H9 (cell line): ENCODE measurements around the gene GRID1. TPM values are rescaled to one million over a fixed set of nuclear protein-coding genes. Genes with fewer than 3 reads are reported as not detected.

Source experiments
- DNase-seq: peaks from one replicate; pipeline ENCODE4 v3.0.0-alpha.2; 2017
- H2AFZ ChIP-seq: one replicate; pipeline ENCODE4 v1.6.1; 2013; ENCODE audit warnings: mild to moderate bottlenecking, low read length, control low read depth, moderate library complexity
- H2AK5ac ChIP-seq: 2 replicates; pipeline ENCODE4 v1.6.1; 2013; ENCODE audit warnings: low read length, control low read depth, mixed read lengths; ENCODE audit not compliant: insufficient read length
- H2BK120ac ChIP-seq: one replicate; pipeline ENCODE4 v1.6.1; 2013; ENCODE audit warnings: low read depth, mild to moderate bottlenecking, low read length, control low read depth, inconsistent platforms; ENCODE audit not compliant: poor library complexity, severe bottlenecking
- H2BK12ac ChIP-seq: 2 replicates; pipeline ENCODE4 v1.6.1; 2013; ENCODE audit warnings: low read length, control low read depth, mixed read lengths, low read depth; ENCODE audit not compliant: insufficient read length
- H2BK15ac ChIP-seq: 2 replicates; pipeline ENCODE4 v1.6.1; 2013; ENCODE audit warnings: low read depth, low read length, control low read depth
- H2BK20ac ChIP-seq: one replicate; pipeline ENCODE4 v1.6.1; 2013; ENCODE audit warnings: low read depth, mild to moderate bottlenecking, low read length, control low read depth, inconsistent platforms; ENCODE audit not compliant: poor library complexity, severe bottlenecking
- H2BK5ac ChIP-seq: 2 replicates; pipeline ENCODE4 v1.6.1; 2013; ENCODE audit warnings: low read length, control low read depth, mixed read lengths; ENCODE audit not compliant: insufficient read length
- H3K14ac ChIP-seq: 2 replicates; pipeline ENCODE4 v1.6.1; 2013; ENCODE audit warnings: low read length, control low read depth; ENCODE audit not compliant: insufficient read depth
- H3K18ac ChIP-seq: 2 replicates; pipeline ENCODE4 v1.6.1; 2013; ENCODE audit warnings: low read depth, mild to moderate bottlenecking, mixed read lengths, low read length, control low read depth; ENCODE audit not compliant: insufficient read length
- H3K23ac ChIP-seq: 2 replicates; pipeline ENCODE4 v1.6.1; 2013; ENCODE audit warnings: low read length, control low read depth, mixed read lengths, low read depth; ENCODE audit not compliant: insufficient read length
- H3K23me2 ChIP-seq: 2 replicates; pipeline ENCODE4 v1.6.1; 2013; ENCODE audit warnings: low read depth, mild to moderate bottlenecking, mixed read lengths, low read length, control low read depth; ENCODE audit not compliant: insufficient read length, poor library complexity, severe bottlenecking
- H3K27ac ChIP-seq: 2 replicates; pipeline ENCODE4 v1.5.1; 2013; ENCODE audit warnings: low read length, control low read depth, mixed read lengths, low read depth; ENCODE audit not compliant: insufficient read length
- H3K27me3 ChIP-seq: 2 replicates; pipeline ENCODE4 v1.6.1; 2013; ENCODE audit warnings: low read length, control low read depth, inconsistent platforms; ENCODE audit not compliant: insufficient read depth
- H3K4ac ChIP-seq: 2 replicates; pipeline ENCODE4 v1.6.1; 2013; ENCODE audit warnings: low read depth, mild to moderate bottlenecking, control low read depth, inconsistent platforms, low read length, moderate library complexity
- H3K4me1 ChIP-seq: 2 replicates; pipeline ENCODE4 v1.6.1; 2013; ENCODE audit warnings: low read length, control low read depth, inconsistent platforms; ENCODE audit not compliant: insufficient read depth
- H3K4me2 ChIP-seq: 2 replicates; pipeline ENCODE4 v1.6.1; 2013; ENCODE audit warnings: low read length, control low read depth, mixed read lengths; ENCODE audit not compliant: insufficient read length, insufficient read depth
- H3K56ac ChIP-seq: 2 replicates; pipeline ENCODE4 v1.6.1; 2013; ENCODE audit warnings: low read depth, mild to moderate bottlenecking, mixed read lengths, low read length, control low read depth; ENCODE audit not compliant: insufficient read length
- H3K79me1 ChIP-seq: 2 replicates; pipeline ENCODE4 v1.6.1; 2013; ENCODE audit warnings: low read depth, mild to moderate bottlenecking, moderate library complexity, low read length, control low read depth, inconsistent platforms; ENCODE audit not compliant: insufficient read depth, poor library complexity, severe bottlenecking
- H3K79me2 ChIP-seq: 2 replicates; pipeline ENCODE4 v1.6.1; 2013; ENCODE audit warnings: low read length, control low read depth, inconsistent platforms; ENCODE audit not compliant: insufficient read depth
- H3K9ac ChIP-seq: 2 replicates; pipeline ENCODE4 v1.6.1; 2013; ENCODE audit warnings: low read length, control low read depth, mixed read lengths; ENCODE audit not compliant: insufficient read length; ENCODE audit errors: extremely low read depth
- H3K9me3 ChIP-seq: one replicate; pipeline ENCODE4 v1.6.1; 2013; ENCODE audit warnings: low read depth, low read length, inconsistent platforms; ENCODE audit not compliant: control insufficient read depth
- H3T11ph ChIP-seq: one replicate; pipeline ENCODE4 v1.6.1; 2013; ENCODE audit warnings: mild to moderate bottlenecking, low read length, control low read depth, inconsistent platforms
- H4K20me1 ChIP-seq: one replicate; pipeline ENCODE4 v1.6.1; 2013; ENCODE audit not compliant: control insufficient read depth, insufficient read length, insufficient read depth
- H4K5ac ChIP-seq: 2 replicates; pipeline ENCODE4 v1.6.1; 2013; ENCODE audit warnings: low read depth, mild to moderate bottlenecking, mixed read lengths, low read length, control low read depth; ENCODE audit not compliant: insufficient read length
- H4K8ac ChIP-seq: replicated peaks from 2 replicates; pipeline ENCODE4 v1.6.1; 2013; ENCODE audit warnings: low read length, control low read depth, mixed read lengths, low read depth; ENCODE audit not compliant: insufficient read length
- H4K91ac ChIP-seq: 2 replicates; pipeline ENCODE4 v1.6.1; 2013; ENCODE audit warnings: low read depth, mild to moderate bottlenecking, moderate library complexity, mixed read lengths, low read length, control low read depth; ENCODE audit not compliant: insufficient read length
- H3K27ac Mint-ChIP-seq, 3 experiments: 2 replicates in 2 of 3; 3 replicates in 1 of 3; pipeline ENCODE4 v1.8.0; 2020 to 2021; ENCODE audit warnings: mixed read lengths in 3 of 3, mild to moderate bottlenecking in 1 of 3, moderate library complexity in 1 of 3
- H3K27me3 Mint-ChIP-seq: 2 replicates; pipeline ENCODE4 v1.8.0; 2021; ENCODE audit warnings: low read depth, mild to moderate bottlenecking, moderate library complexity, mixed read lengths
- H3K36me3 Mint-ChIP-seq, 3 experiments: 2 replicates in 2 of 3; 3 replicates in 1 of 3; pipeline ENCODE4 v1.8.0; 2020 to 2021; ENCODE audit warnings: low read depth in 3 of 3, mixed read lengths in 3 of 3; ENCODE audit not compliant: insufficient read depth in 1 of 3
- H3K4me1 Mint-ChIP-seq, 2 experiments: 2 replicates each; pipeline ENCODE4 v1.8.0; 2020; ENCODE audit warnings: mixed read lengths in 2 of 2
- H3K4me3 Mint-ChIP-seq, 2 experiments: 2 replicates in 1 of 2; 3 replicates in 1 of 2; pipeline ENCODE4 v1.8.0; 2020 to 2021; ENCODE audit warnings: mild to moderate bottlenecking in 2 of 2, mixed read lengths in 2 of 2, moderate library complexity in 1 of 2
- H3K9me3 Mint-ChIP-seq, 2 experiments: 2 replicates in 1 of 2; 3 replicates in 1 of 2; pipeline ENCODE4 v1.8.0; 2020; ENCODE audit warnings: mild to moderate bottlenecking in 2 of 2, mixed read lengths in 2 of 2, moderate library complexity in 1 of 2
- WGBS: extraction: QIAGEN DNeasy Blood & Tissue Kit; methylation state at CpG from one replicate; pipeline ENCODE4 v1.1.7; 2013; ENCODE audit warnings: missing lambda C conversion rate, low lambda C conversion rate, mixed read lengths; ENCODE audit not compliant: insufficient read length; ENCODE audit errors: extremely low coverage; 5-methylcytosine and 5-hydroxymethylcytosine counted together
- total RNA-seq: library from RNA; stranded (reverse); gene quantifications from 2 replicates; pipeline ENCODE4 v1.2.1, GENCODE V29; 2021
- TF ChIP-seq, protein P1 (sequence below): fragments of 200-600 bp; sonication (generic); conservative IDR thresholded peaks from 3 replicates; pipeline ENCODE4 v1.8.0; 2021; ENCODE audit warnings: antibody characterized with exemption, mild to moderate bottlenecking

Gene GRID1
- total RNA-seq, 1 experiment from 2014 or later, result 0.35 TPM

GRCh38 chr10:86345296-86345858, 21.2 kb downstream of the GRID1 start:
- no peaks in the 10 kb centered on the region for H3K27me3 ChIP-seq
- no peak overlapping the region for H3K9ac ChIP-seq
- no peak overlapping the region for H3K14ac ChIP-seq
- no peak overlapping the region for H3K23ac ChIP-seq
- DNase-seq, result no peak
- no peak overlapping the region for H2AK5ac ChIP-seq
- H3K4ac ChIP-seq, result no peak overlapping the region
- H2BK12ac ChIP-seq, result no peak overlapping the region
- no peak overlapping the region for H2BK120ac ChIP-seq
- no CpG with 5 or more reads among the region's 4 CpGs for WGBS
- H3K79me1 ChIP-seq, result no peaks in the 10 kb centered on the region
- H2BK15ac ChIP-seq, result no peak overlapping the region
- no peak overlapping the region for H4K8ac ChIP-seq
- H3K27me3 Mint-ChIP-seq, result peaks cover 10% of the 10 kb centered on the region
- H3K9me3 Mint-ChIP-seq, result no peaks in the 10 kb centered on the region
- H3K27ac ChIP-seq, result no peak overlapping the region
- H4K20me1 ChIP-seq, result no peaks in the 10 kb centered on the region
- H3K9me3 ChIP-seq, result no peaks in the 10 kb centered on the region
- no peak overlapping the region for H2BK20ac ChIP-seq
- H4K91ac ChIP-seq, result no peak overlapping the region
- no peaks in the 10 kb centered on the region; a peak in 1 of 7 replicates for H3K36me3 Mint-ChIP-seq
- H3K56ac ChIP-seq, result no peak overlapping the region
- no peak overlapping the region for H3K4me2 ChIP-seq
- no peak overlapping the region for H4K5ac ChIP-seq
- H3K4me3 Mint-ChIP-seq, result no peak overlapping the region
- TF ChIP-seq, protein P1, sequence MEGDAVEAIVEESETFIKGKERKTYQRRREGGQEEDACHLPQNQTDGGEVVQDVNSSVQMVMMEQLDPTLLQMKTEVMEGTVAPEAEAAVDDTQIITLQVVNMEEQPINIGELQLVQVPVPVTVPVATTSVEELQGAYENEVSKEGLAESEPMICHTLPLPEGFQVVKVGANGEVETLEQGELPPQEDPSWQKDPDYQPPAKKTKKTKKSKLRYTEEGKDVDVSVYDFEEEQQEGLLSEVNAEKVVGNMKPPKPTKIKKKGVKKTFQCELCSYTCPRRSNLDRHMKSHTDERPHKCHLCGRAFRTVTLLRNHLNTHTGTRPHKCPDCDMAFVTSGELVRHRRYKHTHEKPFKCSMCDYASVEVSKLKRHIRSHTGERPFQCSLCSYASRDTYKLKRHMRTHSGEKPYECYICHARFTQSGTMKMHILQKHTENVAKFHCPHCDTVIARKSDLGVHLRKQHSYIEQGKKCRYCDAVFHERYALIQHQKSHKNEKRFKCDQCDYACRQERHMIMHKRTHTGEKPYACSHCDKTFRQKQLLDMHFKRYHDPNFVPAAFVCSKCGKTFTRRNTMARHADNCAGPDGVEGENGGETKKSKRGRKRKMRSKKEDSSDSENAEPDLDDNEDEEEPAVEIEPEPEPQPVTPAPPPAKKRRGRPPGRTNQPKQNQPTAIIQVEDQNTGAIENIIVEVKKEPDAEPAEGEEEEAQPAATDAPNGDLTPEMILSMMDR, result no peak
- H3K23me2 ChIP-seq, result no peaks in the 10 kb centered on the region
- H3K4me1 Mint-ChIP-seq, result peaks cover 23 to 25% of the 10 kb centered on the region in 2 experiments
- H3K4me1 ChIP-seq, result no peaks in the 10 kb centered on the region
- H3K18ac ChIP-seq, result no peak overlapping the region
- H3K79me2 ChIP-seq, result no peaks in the 10 kb centered on the region
- no peak overlapping the region for H2BK5ac ChIP-seq
- H3K27ac Mint-ChIP-seq, result peak overlapping the region in 2 of 3 experiments; percentile 42 to 44; a peak in 1 of 7 replicates
- H3T11ph ChIP-seq, result no peak overlapping the region
- H2AFZ ChIP-seq, result no peak overlapping the region
